IMR-90 (cell line): ENCODE results near the gene CEP135.

Experiments used
- CEBPB ChIP-seq: IDR thresholded peaks from 2 replicates; pipeline ENCODE4 v1.6.1; 2012; ENCODE audit warnings: low read depth, low read length, improper control_type of control experiment
- CTCF ChIP-seq: conservative IDR thresholded peaks from 2 replicates; pipeline ENCODE4 v1.5.1; 2012; ENCODE audit warnings: mild to moderate bottlenecking, low read depth, low read length, improper control_type of control experiment
- MXI1 ChIP-seq: IDR thresholded peaks from 2 replicates; pipeline ENCODE4 v1.6.1; 2012; ENCODE audit warnings: low read depth, mild to moderate bottlenecking, low read length, moderate library complexity, borderline replicate concordance
- POLR2A ChIP-seq: IDR thresholded peaks from 2 replicates; pipeline ENCODE4 v1.6.1; 2012; ENCODE audit warnings: mild to moderate bottlenecking, low read depth, low read length
- SMC3 ChIP-seq: fragments of 150-350 bp; IDR thresholded peaks from 2 replicates; pipeline ENCODE4 v1.6.1; 2016; ENCODE audit warnings: low read depth, mild to moderate bottlenecking, antibody characterized with exemption, low read length, moderate library complexity
- USF2 ChIP-seq: fragments of 150-350 bp; IDR thresholded peaks from 2 replicates; pipeline ENCODE4 v1.6.1; 2017; ENCODE audit warnings: mild to moderate bottlenecking, antibody characterized with exemption, low read length, low read depth

- TF ChIP-seq USF2: no peak
- TF ChIP-seq CTCF: no peak
- no peak for TF ChIP-seq MXI1
- no peak for TF ChIP-seq CEBPB
- no peak for TF ChIP-seq SMC3
- TF ChIP-seq POLR2A: no peak
Observed at GRCh38 chr4:55967376-55967775, 18.6 kb downstream of the CEP135 start.
